ENCODE results near the gene TESK1.

TESK1 gene

DNA sequence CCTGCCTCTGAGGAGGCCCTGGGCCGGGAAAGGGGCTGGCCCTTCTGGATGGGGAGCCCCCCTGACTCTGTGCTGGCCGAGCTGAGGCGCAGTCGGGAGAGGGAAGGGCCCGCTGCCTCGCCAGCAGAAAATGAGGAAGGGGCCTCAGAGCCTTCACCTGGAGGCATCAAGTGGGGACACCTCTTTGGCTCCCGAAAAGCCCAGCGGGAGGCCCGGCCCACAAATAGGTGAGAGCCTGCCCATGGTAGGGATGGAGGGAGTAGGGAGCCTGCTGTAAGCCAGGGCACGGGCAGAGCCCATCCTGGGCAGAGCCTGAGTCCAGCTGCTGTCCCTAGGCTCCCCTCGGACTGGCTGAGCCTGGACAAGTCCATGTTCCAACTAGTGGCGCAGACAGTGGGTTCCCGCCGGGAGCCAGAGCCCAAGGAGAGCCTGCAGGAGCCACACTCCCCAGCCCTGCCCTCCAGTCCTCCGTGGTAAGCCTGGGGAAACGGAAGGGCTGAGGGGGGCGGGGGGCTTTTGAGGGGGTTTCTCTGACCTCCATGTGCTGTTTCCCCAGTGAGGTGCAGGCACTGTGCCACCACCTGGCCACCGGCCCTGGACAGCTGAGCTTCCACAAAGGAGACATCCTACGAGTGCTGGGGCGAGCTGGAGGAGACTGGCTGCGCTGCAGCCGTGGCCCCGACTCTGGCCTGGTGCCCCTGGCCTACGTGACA, 44.3 kb upstream of the TESK1 start:
- TF ChIP-seq CTCF (IDR thresholded peaks at IDR 0.05; ENCODE audit: insufficient read depth, missing control alignments), result no peak
- DNase-seq (ENCODE audit: insufficient read length, low spot score) (no peak), FAIRE-seq (no peak)

DNA sequence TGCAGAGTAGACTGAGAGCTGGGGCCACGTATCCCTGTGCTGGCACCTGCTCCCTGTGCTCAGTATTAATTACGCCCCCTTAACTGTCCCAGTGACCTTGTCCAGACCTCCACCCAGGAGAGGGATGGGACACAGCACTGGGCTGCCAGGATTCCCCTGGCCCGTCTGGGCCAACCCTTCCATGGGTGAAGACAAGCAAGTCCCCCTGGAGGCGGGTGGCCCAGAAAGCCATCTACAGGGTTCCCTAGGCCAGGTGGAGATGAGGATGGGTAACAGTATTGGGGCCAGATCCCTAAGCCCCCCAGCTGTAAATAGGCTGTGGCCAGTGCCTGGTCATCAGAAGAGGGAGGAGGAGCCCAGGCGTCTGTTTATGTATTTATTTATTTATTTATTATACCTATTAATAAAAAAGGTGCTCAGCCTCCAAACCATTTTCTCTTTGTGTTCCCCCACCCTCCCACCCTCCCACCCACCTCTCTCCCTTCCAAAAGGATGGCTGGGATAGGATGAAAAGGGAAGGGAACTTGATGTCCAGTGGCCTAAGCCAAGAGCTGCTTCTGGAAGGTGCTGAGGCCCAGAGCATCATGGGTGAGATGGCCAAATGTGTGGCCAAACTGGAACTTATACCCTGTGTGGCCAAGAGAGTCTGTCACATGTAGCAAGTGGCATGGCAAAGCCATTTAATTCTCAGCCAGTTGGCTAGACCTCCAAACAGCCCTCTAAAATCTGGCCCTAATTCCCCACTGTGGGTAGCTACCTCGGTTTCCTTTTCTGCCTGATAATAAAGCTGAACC, 43.4 kb upstream of the TESK1 start:
- DNase-seq (ENCODE audit: insufficient read length, low spot score) (no peak), FAIRE-seq (no peak)
- TF ChIP-seq CTCF (IDR thresholded peaks at IDR 0.05; ENCODE audit: insufficient read depth, missing control alignments), result no peak

GRCh38 chr9:35562895-35563780, 41.9 kb upstream of the TESK1 start:
- DNase-seq (ENCODE audit: insufficient read length, low spot score), result no peak
- TF ChIP-seq CTCF (IDR thresholded peaks at IDR 0.05; ENCODE audit: insufficient read depth, missing control alignments), result no peak
- no peak for FAIRE-seq

DNA sequence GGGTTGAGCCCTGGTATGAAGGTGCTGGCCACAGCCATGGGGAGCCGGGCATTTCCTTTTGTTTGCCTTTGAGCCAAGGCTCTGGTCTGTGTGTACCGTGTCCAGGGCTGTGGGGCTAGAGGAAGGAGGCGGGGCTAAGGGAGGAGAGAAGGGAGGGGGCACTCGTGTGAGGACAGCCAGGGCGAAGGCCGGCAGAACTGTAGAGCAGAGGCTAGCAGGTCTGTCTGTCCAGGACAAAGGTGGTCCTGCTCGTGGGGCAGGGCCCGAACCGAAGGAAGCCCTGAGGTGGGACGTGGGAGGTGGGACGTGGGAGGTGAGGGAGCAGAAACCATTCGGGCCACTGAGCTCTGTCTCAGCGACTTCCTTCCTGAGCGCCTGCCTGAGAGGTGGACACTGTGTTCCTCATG, 41.3 kb upstream of the TESK1 start:
- FAIRE-seq (no peak), DNase-seq (ENCODE audit: insufficient read length, low spot score) (no peak)
- no peak for TF ChIP-seq CTCF (IDR thresholded peaks at IDR 0.05; ENCODE audit: insufficient read depth, missing control alignments)

GRCh38 chr9:35564658-35565061, 40.4 kb upstream of the TESK1 start:
- TF ChIP-seq CTCF (IDR thresholded peaks at IDR 0.05; ENCODE audit: insufficient read depth, missing control alignments), result no peak
- DNase-seq (ENCODE audit: insufficient read length, low spot score) (no peak), FAIRE-seq (no peak)

GRCh38 chr9:35566417-35566816, 38.6 kb upstream of the TESK1 start:
- no peak for DNase-seq (ENCODE audit: insufficient read length, low spot score)
- no peak for FAIRE-seq
- no peak for TF ChIP-seq CTCF (IDR thresholded peaks at IDR 0.05; ENCODE audit: insufficient read depth, missing control alignments)

Data from D721Med (cell line).